HepG2 (cell line): ENCODE measurements around the gene SRSF4. TPM values are rescaled to one million over a fixed set of nuclear protein-coding genes. Genes with fewer than 3 reads are reported as not detected.

Source experiments
- ADNP ChIP-seq: sonication (generic); formaldehyde crosslinking; IDR thresholded peaks from 2 replicates; pipeline ENCODE4 v1.4.0; 2020; ENCODE audit warnings: missing genetic modification reagents
- ARID2 ChIP-seq: sonication (generic); formaldehyde crosslinking; IDR thresholded peaks from 2 replicates; pipeline ENCODE4 v1.8.1; 2022; ENCODE audit warnings: mild to moderate bottlenecking, missing genetic modification reagents, borderline replicate concordance
- ARNT2 ChIP-seq: sonication (generic); formaldehyde crosslinking; IDR thresholded peaks from 2 replicates; pipeline ENCODE4 v1.8.0; 2022; ENCODE audit warnings: mild to moderate bottlenecking, low read depth, missing genetic modification reagents, moderate library complexity
- ELF3 ChIP-seq: IDR thresholded peaks from 2 replicates; pipeline ENCODE4 v1.6.1; 2016; ENCODE audit warnings: missing genetic modification reagents, missing compliant biosample characterization
- HDAC2 ChIP-seq: sonication (generic); formaldehyde crosslinking; IDR thresholded peaks from 2 replicates; pipeline ENCODE4 v1.4.0; 2020; ENCODE audit warnings: missing genetic modification reagents
- ISX ChIP-seq: sonication (generic); formaldehyde crosslinking; conservative IDR thresholded peaks from 2 replicates; pipeline ENCODE4 v1.5.0; 2020; ENCODE audit warnings: missing genetic modification reagents
- KDM6A ChIP-seq: IDR thresholded peaks from 2 replicates; pipeline ENCODE4 v1.6.1; 2016; ENCODE audit warnings: low read depth
- MAFK ChIP-seq, 2 experiments: IDR thresholded peaks in 1 of 2; conservative IDR thresholded peaks in 1 of 2; 2 replicates each; pipeline ENCODE4 v1.6.1; 2011; ENCODE audit warnings: improper control_type of control experiment in 2 of 2, low read length in 2 of 2
- MED1 ChIP-seq: sonication (generic); formaldehyde crosslinking; IDR thresholded peaks from 2 replicates; pipeline ENCODE4 v1.4.0; 2020; ENCODE audit warnings: missing genetic modification reagents
- MIER3 ChIP-seq: IDR thresholded peaks from 2 replicates; pipeline ENCODE4 v1.6.1; 2016; ENCODE audit warnings: missing compliant biosample characterization, borderline replicate concordance
- ONECUT2 ChIP-seq: sonication (generic); formaldehyde crosslinking; IDR thresholded peaks from 2 replicates; pipeline ENCODE4 v1.4.0; 2020; ENCODE audit warnings: missing genetic modification reagents
- PBX3 ChIP-seq: sonication (generic); formaldehyde crosslinking; IDR thresholded peaks from 2 replicates; pipeline ENCODE4 v1.8.1; 2023; ENCODE audit warnings: missing genetic modification reagents, inconsistent platforms, borderline replicate concordance
- PHF5A ChIP-seq: IDR thresholded peaks from one replicate; pipeline ENCODE4 v1.6.1; 2018; ENCODE audit warnings: low read depth, missing genetic modification reagents; ENCODE audit not compliant: unreplicated experiment
- PPARG ChIP-seq: conservative IDR thresholded peaks from 2 replicates; pipeline ENCODE4 v1.6.1; 2016; ENCODE audit warnings: missing biosample characterization, missing genetic modification reagents
- RCOR2 ChIP-seq: IDR thresholded peaks from 2 replicates; pipeline ENCODE4 v1.6.1; 2016; ENCODE audit warnings: missing biosample characterization, missing genetic modification reagents
- RFX1 ChIP-seq: fragments of 450-650 bp; IDR thresholded peaks from 2 replicates; pipeline ENCODE4 v1.6.1; 2017
- RFX3 ChIP-seq: IDR thresholded peaks from 2 replicates; pipeline ENCODE4 v1.6.1; 2016; ENCODE audit warnings: missing biosample characterization, missing genetic modification reagents
- SALL1 ChIP-seq: sonication (generic); formaldehyde crosslinking; IDR thresholded peaks from 2 replicates; pipeline ENCODE4 v1.8.0; 2022; ENCODE audit warnings: mild to moderate bottlenecking, missing genetic modification reagents
- SOX6 ChIP-seq, 2 experiments: fragments of 450-650 bp in 1 of 2; sonication (generic) in 1 of 2; formaldehyde crosslinking in 1 of 2; IDR thresholded peaks; 2 replicates each; pipeline versions ENCODE4 v1.4.0 to v1.6.1; 2017 to 2020; ENCODE audit warnings: antibody characterized with exemption in 1 of 2, mild to moderate bottlenecking in 1 of 2, missing genetic modification reagents in 1 of 2
- USF2 ChIP-seq, 2 experiments: sonication (generic) in 1 of 2; formaldehyde crosslinking in 1 of 2; IDR thresholded peaks; 2 replicates each; pipeline versions ENCODE4 v1.5.1 to v1.6.1; 2011 to 2020; ENCODE audit warnings: borderline replicate concordance in 1 of 2, low read depth in 1 of 2, low read length in 1 of 2, mild to moderate bottlenecking in 1 of 2, missing genetic modification reagents in 1 of 2, moderate library complexity in 1 of 2
- ZMYM4 ChIP-seq: sonication (generic); formaldehyde crosslinking; IDR thresholded peaks from 2 replicates; pipeline ENCODE4 v1.8.1; 2023; ENCODE audit warnings: mild to moderate bottlenecking, missing genetic modification reagents
- ZNF10 ChIP-seq: sonication (generic); formaldehyde crosslinking; IDR thresholded peaks from 2 replicates; pipeline ENCODE4 v1.4.0; 2020; ENCODE audit warnings: mild to moderate bottlenecking, low read depth, missing genetic modification reagents, borderline replicate concordance
- ZNF263 ChIP-seq: sonication (generic); formaldehyde crosslinking; IDR thresholded peaks from 2 replicates; pipeline ENCODE4 v1.4.0; 2020; ENCODE audit warnings: missing genetic modification reagents
- ZNF564 ChIP-seq: sonication (generic); formaldehyde crosslinking; IDR thresholded peaks from 2 replicates; pipeline ENCODE4 v1.8.1; 2023; ENCODE audit warnings: mild to moderate bottlenecking, missing genetic modification reagents
- ZNF572 ChIP-seq: sonication (generic); formaldehyde crosslinking; IDR thresholded peaks from 2 replicates; pipeline ENCODE4 v1.5.1; 2020; ENCODE audit warnings: mild to moderate bottlenecking, missing genetic modification reagents
- ZNF709 ChIP-seq: sonication (generic); formaldehyde crosslinking; IDR thresholded peaks from 2 replicates; pipeline ENCODE4 v1.5.0; 2020; ENCODE audit warnings: mild to moderate bottlenecking, missing genetic modification reagents
- ZNF720 ChIP-seq: sonication (generic); formaldehyde crosslinking; IDR thresholded peaks from 2 replicates; pipeline ENCODE4 v1.4.0; 2020; ENCODE audit warnings: missing genetic modification reagents
- ZNF788 ChIP-seq: sonication (generic); formaldehyde crosslinking; IDR thresholded peaks from 2 replicates; pipeline ENCODE4 v1.5.0; 2020; ENCODE audit warnings: mild to moderate bottlenecking, missing genetic modification reagents, borderline replicate concordance
- polyA plus RNA-seq, 8 experiments: library from polyadenylated mRNA; depleted of rRNA in 3 of 8; stranded (reverse) in 7 of 8; unstranded in 1 of 8; fragments of >200 nt; fragmentation: Illumina TruSeq in 4 of 8; extraction: Trizol in 4 of 8; gene quantifications; 2 replicates each; pipeline versions ENCODE4 v1.2.1 to v1.2.3, GENCODE V29; 2011 to 2016; ENCODE audit warnings: low read depth in 4 of 8, missing spikeins in 1 of 8, mixed read lengths in 1 of 8; ENCODE audit not compliant: insufficient read depth in 1 of 8
- total RNA-seq, 5 experiments: library from RNA; depleted of rRNA; stranded (reverse); fragments of >200 nt; fragmentation: Illumina TruSeq; extraction: Trizol; gene quantifications; 2 replicates each; pipeline ENCODE4 v1.2.3, GENCODE V29; 2016; ENCODE audit warnings: low read depth in 1 of 5
- TF ChIP-seq, protein P1 (sequence below): sonication (generic); formaldehyde crosslinking; IDR thresholded peaks from 2 replicates; pipeline ENCODE4 v1.4.0; 2020; ENCODE audit warnings: mild to moderate bottlenecking, missing genetic modification reagents

The SRSF4 gene
- total and polyA plus RNA-seq, 2 of the 13 experiments (the other 11 are each of a cell fraction or from before 2014, with no cell fraction given) = 37.7 to 50.9 TPM

GRCh38 chr1:29105822-29106221 is 75.9 kb downstream of the SRSF4 start (continued):
- TF ChIP-seq ZNF564 (CRISPR knock-in tag) (no peak), PHF5A (CRISPR knock-in tag) (no peak), ARID2 (CRISPR knock-in tag) (no peak), ZMYM4 (CRISPR knock-in tag) (0 out of 2 replicates have a peak, but pooled peaks have one; percentile 23), ZNF720 (CRISPR knock-in tag) (no peak), RFX1 (no peak), ZNF709 (CRISPR knock-in tag) (no peak), SALL1 (CRISPR knock-in tag) (peak; percentile 75), ARNT2 (CRISPR knock-in tag) (no peak), ZNF572 (CRISPR knock-in tag) (no peak), USF2 (IDR thresholded peaks at IDR 0.05; ENCODE audit: low read depth, low read length) (no peak), USF2 (CRISPR knock-in tag; IDR thresholded peaks at IDR 0.05; ENCODE audit: borderline replicate concordance) (no peak), HDAC2 (CRISPR knock-in tag) (peak; percentile 57), ADNP (CRISPR knock-in tag) (no peak), ELF3 (CRISPR knock-in tag) (peak; percentile 72), ISX (CRISPR knock-in tag) (no peak), SOX6 (IDR thresholded peaks at IDR 0.05) (no peak), SOX6 (CRISPR knock-in tag; IDR thresholded peaks at IDR 0.05) (peak; percentile 35; the same call in 1 of the 2 replicates), RCOR2 (CRISPR knock-in tag) (peak; percentile 51; the same call in 1 of the 2 replicates), ONECUT2 (CRISPR knock-in tag) (no peak), ZNF10 (no peak), PBX3 (CRISPR knock-in tag) (no peak), MIER3 (CRISPR knock-in tag) (peak; percentile 45; the same call in 1 of the 2 replicates), KDM6A (CRISPR knock-in tag) (0 out of 2 replicates have a peak, but pooled peaks have one; percentile 42), PPARG (peak; percentile 83), RFX3 (CRISPR knock-in tag) (no peak), ZNF263 (no peak), MED1 (peak; percentile 32; the same call in 1 of the 2 replicates), MAFK (conservative IDR thresholded peaks at IDR 0.05 in 1 of 2, IDR thresholded peaks at IDR 0.05 in 1 of 2; ENCODE audit: low read length in 2 of 2) (no peak), ZNF788 (CRISPR knock-in tag) (no peak)
- TF ChIP-seq, protein P1, sequence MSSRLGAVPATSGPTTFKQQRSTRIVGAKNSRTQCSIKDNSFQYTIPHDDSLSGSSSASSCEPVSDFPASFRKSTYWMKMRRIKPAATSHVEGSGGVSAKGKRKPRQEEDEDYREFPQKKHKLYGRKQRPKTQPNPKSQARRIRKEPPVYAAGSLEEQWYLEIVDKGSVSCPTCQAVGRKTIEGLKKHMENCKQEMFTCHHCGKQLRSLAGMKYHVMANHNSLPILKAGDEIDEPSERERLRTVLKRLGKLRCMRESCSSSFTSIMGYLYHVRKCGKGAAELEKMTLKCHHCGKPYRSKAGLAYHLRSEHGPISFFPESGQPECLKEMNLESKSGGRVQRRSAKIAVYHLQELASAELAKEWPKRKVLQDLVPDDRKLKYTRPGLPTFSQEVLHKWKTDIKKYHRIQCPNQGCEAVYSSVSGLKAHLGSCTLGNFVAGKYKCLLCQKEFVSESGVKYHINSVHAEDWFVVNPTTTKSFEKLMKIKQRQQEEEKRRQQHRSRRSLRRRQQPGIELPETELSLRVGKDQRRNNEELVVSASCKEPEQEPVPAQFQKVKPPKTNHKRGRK (CRISPR knock-in tag) = no peak
